Neural cell (in vitro differentiated cells): ENCODE results near the gene CCDC89. TPM values are rescaled to one million over a fixed set of nuclear protein-coding genes. Genes with fewer than 3 reads are reported as not detected.

Source experiments
- H2AFZ ChIP-seq: fragments of 200-600, 300-800 bp; sonication (generic), shearing (Covaris generic); 2 replicates; pipeline ENCODE4 v1.6.0; 2014; ENCODE audit warnings: low read depth, mild to moderate bottlenecking, antibody characterized with exemption, low read length, moderate library complexity
- H3F3A ChIP-seq: fragments of 200-600 bp; shearing (Covaris generic); 2 replicates; pipeline ENCODE4 v1.6.1; 2016; ENCODE audit warnings: mild to moderate bottlenecking, moderate library complexity, mixed read lengths, antibody characterized with exemption, low read length; ENCODE audit not compliant: insufficient read depth, poor library complexity, severe bottlenecking
- H3K27ac ChIP-seq: fragments of 200-600, 300-800 bp; sonication (generic), shearing (Covaris generic); 2 replicates; pipeline ENCODE4 v1.5.1; 2014; ENCODE audit warnings: mild to moderate bottlenecking, low read length, moderate library complexity
- H3K27me3 ChIP-seq: fragments of 300-800, 200-600 bp; sonication (generic), shearing (Covaris generic); 2 replicates; pipeline ENCODE4 v1.6.0; 2014; ENCODE audit warnings: mild to moderate bottlenecking, low read depth, low read length, moderate library complexity; ENCODE audit not compliant: insufficient read depth
- H3K36me3 ChIP-seq: fragments of 300-800, 200-600 bp; sonication (generic), shearing (Covaris generic); 2 replicates; pipeline ENCODE4 v1.5.1; 2014; ENCODE audit warnings: mild to moderate bottlenecking, antibody characterized with exemption, low read length, moderate library complexity; ENCODE audit not compliant: insufficient read depth
- H3K4me2 ChIP-seq: fragments of 300-800, 200-600 bp; sonication (generic), shearing (Covaris generic); 2 replicates; pipeline ENCODE4 v1.6.0; 2014; ENCODE audit warnings: mild to moderate bottlenecking, low read length
- H3K4me3 ChIP-seq: fragments of 300-800, 200-600 bp; sonication (generic), shearing (Covaris generic); 2 replicates; pipeline ENCODE4 v1.5.1; 2014; ENCODE audit warnings: mild to moderate bottlenecking, low read length, moderate library complexity
- H3K79me2 ChIP-seq: fragments of 200-600 bp; shearing (Covaris generic); replicated peaks from 2 replicates; pipeline ENCODE4 v1.6.0; 2014; ENCODE audit warnings: mild to moderate bottlenecking, low read length, moderate library complexity; ENCODE audit not compliant: insufficient read depth
- H3K9ac ChIP-seq: fragments of 300-800, 200-600 bp; sonication (generic), shearing (Covaris generic); 2 replicates; pipeline ENCODE4 v1.6.1; 2016; ENCODE audit warnings: mild to moderate bottlenecking, low read length, mixed read lengths
- H3K9me2 ChIP-seq: fragments of 200-600 bp; shearing (Covaris generic); 2 replicates; pipeline ENCODE4 v1.6.1; 2016; ENCODE audit warnings: mild to moderate bottlenecking, low read length, mixed read lengths; ENCODE audit not compliant: insufficient read depth
- H3K9me3 ChIP-seq: fragments of 200-600, 300-800 bp; sonication (generic), shearing (Covaris generic); 2 replicates; pipeline ENCODE4 v1.6.1; 2016; ENCODE audit warnings: mild to moderate bottlenecking, mixed run types, low read length, moderate library complexity, mixed read lengths
- H4K20me1 ChIP-seq: fragments of 200-600 bp; shearing (Covaris generic); 2 replicates; pipeline ENCODE4 v1.6.1; 2016; ENCODE audit warnings: mild to moderate bottlenecking, mixed run types; ENCODE audit not compliant: insufficient read depth
- CTCF ChIP-seq: fragments of 450-650 bp; IDR thresholded peaks from 2 replicates; pipeline ENCODE4 v1.5.1; 2014; ENCODE audit warnings: antibody characterized with exemption, mild to moderate bottlenecking, moderate library complexity; ENCODE audit not compliant: poor library complexity, severe bottlenecking
- EP300 ChIP-seq: fragments of 450-650 bp; conservative IDR thresholded peaks from 2 replicates; pipeline ENCODE4 v1.6.1; 2014; ENCODE audit warnings: antibody characterized with exemption, mild to moderate bottlenecking, moderate library complexity; ENCODE audit not compliant: poor library complexity, severe bottlenecking
- EZH2 ChIP-seq: fragments of 200-600, 300-800 bp; shearing (Covaris generic), sonication (generic); IDR thresholded peaks from 2 replicates; pipeline ENCODE4 v1.6.1; 2014; ENCODE audit warnings: antibody characterized with exemption, low read length, borderline replicate concordance, mild to moderate bottlenecking; ENCODE audit not compliant: insufficient read depth, poor library complexity, severe bottlenecking
- MXI1 ChIP-seq: fragments of 450-650 bp; conservative IDR thresholded peaks from 2 replicates; pipeline ENCODE4 v1.6.1; 2014; ENCODE audit warnings: antibody characterized with exemption, mild to moderate bottlenecking; ENCODE audit not compliant: poor library complexity, severe bottlenecking
- POLR2AphosphoS5 ChIP-seq: IDR thresholded peaks from 2 replicates; pipeline ENCODE4 v1.6.1; 2012
- RAD21 ChIP-seq: fragments of 450-650 bp; conservative IDR thresholded peaks from 2 replicates; pipeline ENCODE4 v1.6.1; 2014; ENCODE audit warnings: antibody characterized with exemption, mild to moderate bottlenecking, moderate library complexity
- REST ChIP-seq: IDR thresholded peaks from 2 replicates; pipeline ENCODE4 v1.6.1; 2012; ENCODE audit warnings: borderline replicate concordance
- SMC3 ChIP-seq: fragments of 450-650 bp; conservative IDR thresholded peaks from 2 replicates; pipeline ENCODE4 v1.6.1; 2014; ENCODE audit warnings: antibody characterized with exemption, mild to moderate bottlenecking, moderate library complexity; ENCODE audit not compliant: poor library complexity
- TAF1 ChIP-seq: IDR thresholded peaks from 2 replicates; pipeline ENCODE4 v1.6.1; 2012; ENCODE audit warnings: low read depth
- polyA plus RNA-seq: library from polyadenylated mRNA; depleted of rRNA; stranded (reverse); fragments of >200 nt; gene quantifications from 2 replicates; pipeline ENCODE4 v1.2.3, GENCODE V29; 2014

The CCDC89 gene
- polyA plus RNA-seq, 1 donor from 2014 or later = not detected

GRCh38 chr11:85643191-85643614 is 42.8 kb downstream of the CCDC89 start:
- no peaks in the 10 kb centered on the region for H4K20me1 ChIP-seq
- H3F3A ChIP-seq = no peaks in the 10 kb centered on the region
- no peaks in the 10 kb centered on the region for H3K36me3 ChIP-seq
- H3K4me3 ChIP-seq = no peak overlapping the region
- H3K9ac ChIP-seq = no peak overlapping the region
- no peaks in the 10 kb centered on the region for H3K9me3 ChIP-seq
- H3K79me2 ChIP-seq = peaks cover 3% of the 10 kb centered on the region
- H2AFZ ChIP-seq = no peak overlapping the region
- H3K9me2 ChIP-seq = no peaks in the 10 kb centered on the region
- H3K27ac ChIP-seq = no peak overlapping the region
- H3K4me2 ChIP-seq = no peak overlapping the region
- no peaks in the 10 kb centered on the region for H3K27me3 ChIP-seq
- no peak for TF ChIP-seq EZH2
- no peak for TF ChIP-seq TAF1
- TF ChIP-seq REST = no peak
- no peak for TF ChIP-seq POLR2AphosphoS5
- no peak for TF ChIP-seq MXI1
- TF ChIP-seq RAD21 = no peak
- no peak for TF ChIP-seq EP300

GRCh38 chr11:85634747-85635146 is 51.2 kb downstream of the CCDC89 start:
- H3K9ac ChIP-seq = no peak overlapping the region
- H3K79me2 ChIP-seq = peaks cover 10% of the 10 kb centered on the region
- H3K27ac ChIP-seq = no peak overlapping the region
- H3K4me2 ChIP-seq = no peak overlapping the region
- no peaks in the 10 kb centered on the region for H3K9me2 ChIP-seq
- no peaks in the 10 kb centered on the region for H3K27me3 ChIP-seq
- H3K36me3 ChIP-seq = no peaks in the 10 kb centered on the region
- H4K20me1 ChIP-seq = no peaks in the 10 kb centered on the region
- H3K9me3 ChIP-seq = no peaks in the 10 kb centered on the region
- H3K4me3 ChIP-seq = no peak overlapping the region
- no peaks in the 10 kb centered on the region for H3F3A ChIP-seq
- TF ChIP-seq REST (no peak), RAD21 (no peak), CTCF (no peak), EZH2 (no peak), SMC3 (no peak), POLR2AphosphoS5 (no peak), TAF1 (no peak), EP300 (no peak), MXI1 (no peak)
- H2AFZ ChIP-seq = no peak overlapping the region

Other genes with a start within 250 kb of the CCDC89 start
- gene DLG2, start 58.9 kb downstream of the CCDC89 start, polyA plus RNA-seq = 177 and 179 TPM in 2 replicates
- 97.0 and 111 TPM in 2 replicates for gene TMEM126B, start 57.6 kb downstream of the CCDC89 start, polyA plus RNA-seq
- gene TMEM126A, start 38.2 kb downstream of the CCDC89 start, polyA plus RNA-seq = 89.9 and 115 TPM in 2 replicates
- gene CREBZF, start 21.1 kb downstream of the CCDC89 start, polyA plus RNA-seq = 237 and 264 TPM in 2 replicates
- gene SYTL2, start 124.9 kb upstream of the CCDC89 start, polyA plus RNA-seq = 2.3 and 4.5 TPM in 2 replicates
- gene CCDC83, start 169.2 kb upstream of the CCDC89 start, polyA plus RNA-seq = not detected in 2 replicates